WTC11 (cell line): Measurements from ENCODE around the gene MYBPH. TPM values are rescaled to one million over a fixed set of nuclear protein-coding genes. Genes with fewer than 3 reads are reported as not detected.

Experiments used
- ATAC-seq: fragments of 200-7000 bp; cut with Tn5 transposase; 2 replicates; pipeline ENCODE4 v1.10.0; 2021; ENCODE audit warnings: mild to moderate bottlenecking, moderate library complexity
- CTCF ChIA-PET: fragments of 300-600 bp; sonication (Branson Sonifier 250); formaldehyde crosslinking; loops from one replicate; lab custom pipeline; 2021; ENCODE audit warnings: antibody characterized with exemption; lab: Charles Lee
- POLR2A ChIA-PET: fragments of 350-600 bp; sonication (Branson Sonifier 250); formaldehyde crosslinking; loops from one replicate; lab custom pipeline; 2021; ENCODE audit warnings: antibody characterized with exemption; lab: Charles Lee
- DNase-seq: peaks from one replicate; pipeline ENCODE4 v3.0.0; 2021; ENCODE audit warnings: low spot score
- H3K27ac Mint-ChIP-seq: 2 replicates; pipeline ENCODE4 v1.8.0; 2021; ENCODE audit warnings: mixed read lengths
- H3K27me3 Mint-ChIP-seq: 2 replicates; pipeline ENCODE4 v1.8.0; 2021; ENCODE audit warnings: low read depth, mild to moderate bottlenecking, moderate library complexity, mixed read lengths
- H3K36me3 Mint-ChIP-seq: 2 replicates; pipeline ENCODE4 v1.8.0; 2021; ENCODE audit warnings: mixed read lengths
- H3K4me1 Mint-ChIP-seq: 2 replicates; pipeline ENCODE4 v1.8.0; 2022; ENCODE audit warnings: mixed read lengths
- H3K4me3 Mint-ChIP-seq: 2 replicates; pipeline ENCODE4 v1.8.0; 2021; ENCODE audit warnings: mild to moderate bottlenecking, moderate library complexity, mixed read lengths
- H3K9me3 Mint-ChIP-seq: 2 replicates; pipeline ENCODE4 v1.8.0; 2021; ENCODE audit warnings: mixed read lengths
- AFF4 ChIP-seq: sonication (generic); formaldehyde crosslinking; IDR thresholded peaks from 2 replicates; pipeline ENCODE4 v1.8.1; 2023; ENCODE audit warnings: mild to moderate bottlenecking, missing genetic modification reagents, borderline replicate concordance
- ATF2 ChIP-seq: sonication (generic); formaldehyde crosslinking; IDR thresholded peaks from 2 replicates; pipeline ENCODE4 v1.8.1; 2022; ENCODE audit warnings: low read depth, missing genetic modification reagents, borderline replicate concordance
- CDX4 ChIP-seq: fragments of 250-450 bp; sonication (Bioruptor Pico); IDR thresholded peaks from 2 replicates; pipeline ENCODE4 v1.9.0; 2021; ENCODE audit warnings: moderate library complexity, mild to moderate bottlenecking, inconsistent platforms, borderline replicate concordance
- E2F4 ChIP-seq: sonication (generic); formaldehyde crosslinking; IDR thresholded peaks from 2 replicates; pipeline ENCODE4 v1.8.1; 2022; ENCODE audit warnings: low read depth, mild to moderate bottlenecking, moderate library complexity, missing genetic modification reagents, borderline replicate concordance
- FOXJ3 ChIP-seq: sonication (generic); formaldehyde crosslinking; IDR thresholded peaks from 2 replicates; pipeline ENCODE4 v1.9.0; 2021; ENCODE audit warnings: missing genetic modification reagents, mild to moderate bottlenecking, borderline replicate concordance
- GABPB1 ChIP-seq: sonication (generic); formaldehyde crosslinking; IDR thresholded peaks from 2 replicates; pipeline ENCODE4 v1.8.1; 2023; ENCODE audit warnings: mild to moderate bottlenecking, missing genetic modification reagents
- JUN ChIP-seq: sonication (generic); formaldehyde crosslinking; IDR thresholded peaks from 2 replicates; pipeline ENCODE4 v1.8.0; 2023; ENCODE audit warnings: mild to moderate bottlenecking, missing genetic modification reagents
- MXD4 ChIP-seq: fragments of 250-450 bp; sonication (Bioruptor Pico); IDR thresholded peaks from 2 replicates; pipeline ENCODE4 v1.8.0; 2021; ENCODE audit warnings: mild to moderate bottlenecking, moderate library complexity, borderline replicate concordance
- NR3C1 ChIP-seq: sonication (generic); formaldehyde crosslinking; conservative IDR thresholded peaks from 2 replicates; pipeline ENCODE4 v1.8.1; 2023; ENCODE audit warnings: low read depth, mild to moderate bottlenecking, missing genetic modification reagents
- RORB ChIP-seq: fragments of 250-450 bp; sonication (Bioruptor Pico); IDR thresholded peaks from 2 replicates; pipeline ENCODE4 v1.9.0; 2021; ENCODE audit warnings: mild to moderate bottlenecking
- STAT6 ChIP-seq: sonication (generic); formaldehyde crosslinking; conservative IDR thresholded peaks from 2 replicates; pipeline ENCODE4 v1.8.1; 2023; ENCODE audit warnings: mild to moderate bottlenecking, low read depth, missing genetic modification reagents, moderate library complexity
- TEAD1 ChIP-seq: sonication (generic); formaldehyde crosslinking; IDR thresholded peaks from 2 replicates; pipeline ENCODE4 v1.8.0; 2022; ENCODE audit warnings: mild to moderate bottlenecking, missing genetic modification reagents
- TEAD4 ChIP-seq: sonication (generic); formaldehyde crosslinking; IDR thresholded peaks from 2 replicates; pipeline ENCODE4 v1.8.0; 2022; ENCODE audit warnings: mild to moderate bottlenecking, missing genetic modification reagents
- USF2 ChIP-seq: sonication (generic); formaldehyde crosslinking; IDR thresholded peaks from 2 replicates; pipeline ENCODE4 v1.8.1; 2023; ENCODE audit warnings: mild to moderate bottlenecking, missing genetic modification reagents, moderate library complexity
- ZNF219 ChIP-seq: sonication (generic); formaldehyde crosslinking; IDR thresholded peaks from 2 replicates; pipeline ENCODE4 v1.8.0; 2023; ENCODE audit warnings: missing genetic modification reagents, mild to moderate bottlenecking, borderline replicate concordance
- ZSCAN18 ChIP-seq: fragments of 250-450 bp; sonication (Bioruptor Pico); IDR thresholded peaks from 2 replicates; pipeline ENCODE4 v2.1.2; 2022; ENCODE audit warnings: mild to moderate bottlenecking, moderate library complexity
- total RNA-seq: library from RNA; stranded (reverse); gene quantifications from 3 replicates; pipeline ENCODE4 v1.2.3, GENCODE V29; 2021
- TF ChIP-seq, protein P1 (sequence below): fragments of 250-450 bp; sonication (Bioruptor Pico); IDR thresholded peaks from 2 replicates; pipeline ENCODE4 v1.9.0; 2021; ENCODE audit warnings: mild to moderate bottlenecking, borderline replicate concordance

The MYBPH gene
- total RNA-seq, 1 experiment from 2014 or later: not detected

DNA sequence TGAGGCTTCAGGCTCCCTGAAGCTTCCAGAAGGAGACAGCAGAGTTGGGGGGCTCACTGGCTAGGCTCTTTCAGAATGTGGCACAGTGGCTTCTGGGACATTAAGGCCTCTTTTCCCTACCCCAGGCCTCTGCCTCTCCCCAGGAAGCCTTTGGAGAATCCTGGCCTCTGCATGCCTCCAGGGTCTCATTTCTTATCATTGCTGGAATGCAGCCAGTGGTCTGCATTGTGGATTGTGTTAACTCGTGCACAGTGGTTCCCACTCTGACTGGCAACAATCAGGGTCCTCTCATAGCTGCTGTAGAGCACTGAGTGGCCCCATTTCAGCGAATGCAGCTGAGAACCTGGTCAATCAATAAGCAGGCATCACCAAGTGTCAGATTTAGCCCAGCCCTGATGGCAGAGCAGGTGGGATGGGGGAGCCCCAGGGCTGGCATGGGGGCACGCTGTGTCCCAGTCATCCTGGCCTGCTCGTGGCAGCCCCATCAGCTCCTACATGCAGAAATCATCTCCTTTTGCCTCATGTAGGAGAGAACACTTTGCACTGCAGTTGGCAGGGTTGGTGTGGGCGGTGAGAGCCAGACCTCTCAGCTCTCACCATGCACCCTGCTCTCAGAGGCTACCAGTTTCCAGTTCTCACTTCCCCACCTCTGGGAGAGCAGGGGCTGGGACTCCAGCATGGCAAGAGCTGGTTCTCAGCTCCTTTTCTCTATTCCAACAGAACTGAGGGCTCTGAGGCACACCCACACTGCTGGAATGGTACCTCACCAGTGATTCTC lies 34.7 kb downstream of the MYBPH start (continued):
- TF ChIP-seq ATF2 (CRISPR knock-in tag) (no peak), MXD4 (CRISPR knock-in tag) (no peak), TEAD4 (CRISPR knock-in tag) (no peak), USF2 (CRISPR knock-in tag) (no peak), AFF4 (CRISPR knock-in tag) (no peak), ZNF219 (CRISPR knock-in tag) (no peak), NR3C1 (no peak), STAT6 (CRISPR knock-in tag) (no peak)
- TF ChIP-seq, all 79 proteins: peak for 0

DNA sequence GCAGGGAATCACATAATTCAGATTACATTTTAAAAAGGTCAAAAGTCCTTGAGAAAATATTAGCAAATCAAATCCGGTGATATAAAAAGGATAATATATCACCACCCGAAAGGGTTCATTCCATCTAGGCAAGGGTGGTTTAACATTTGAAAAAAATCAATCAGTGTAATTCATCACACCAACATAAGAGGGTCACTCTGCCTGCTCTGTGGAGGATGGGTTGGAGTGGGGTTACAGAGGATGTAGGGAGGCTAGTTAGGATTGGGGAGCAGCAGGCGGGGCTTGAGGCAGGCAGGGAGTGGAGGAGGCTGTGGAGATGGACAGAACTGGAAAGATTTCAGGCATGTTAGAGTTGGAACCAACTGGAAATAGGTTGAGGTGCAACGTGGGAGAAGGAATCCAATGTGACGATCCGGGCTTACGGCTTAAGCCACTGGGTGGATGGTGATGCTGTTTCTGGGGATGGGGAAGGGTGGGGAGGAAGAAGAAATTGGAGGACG lies 35.6 kb downstream of the MYBPH start:
- DNase-seq (no peak), ATAC-seq (no peak)
- Mint-ChIP-seq H3K4me1 (peaks cover 9% of the 10 kb centered on the region), H3K27ac (no peak overlapping the region), H3K9me3 (peaks cover 8% of the 10 kb centered on the region), H3K4me3 (no peak overlapping the region), H3K27me3 (no peaks in the 10 kb centered on the region; the same call in 1 of the 2 replicates), H3K36me3 (peaks cover 4% of the 10 kb centered on the region)
- CTCF ChIA-PET: interaction anchor here (1.6 to 2.1 kb wide), 3 partner anchors 12 to 127 kb away, joined by 5 to 12 read pairs (median 6); no protein-coding TSS in a partner anchor
- POLR2A ChIA-PET: no interaction called here
- TF ChIP-seq FOXJ3 (CRISPR knock-in tag) (no peak), RORB (CRISPR knock-in tag) (no peak), ZSCAN18 (CRISPR knock-in tag) (no peak), TEAD1 (no peak), E2F4 (CRISPR knock-in tag) (no peak), JUN (CRISPR knock-in tag) (no peak), CDX4 (CRISPR knock-in tag) (no peak), MXD4 (CRISPR knock-in tag) (no peak), GABPB1 (CRISPR knock-in tag) (no peak)
- TF ChIP-seq, protein P1, sequence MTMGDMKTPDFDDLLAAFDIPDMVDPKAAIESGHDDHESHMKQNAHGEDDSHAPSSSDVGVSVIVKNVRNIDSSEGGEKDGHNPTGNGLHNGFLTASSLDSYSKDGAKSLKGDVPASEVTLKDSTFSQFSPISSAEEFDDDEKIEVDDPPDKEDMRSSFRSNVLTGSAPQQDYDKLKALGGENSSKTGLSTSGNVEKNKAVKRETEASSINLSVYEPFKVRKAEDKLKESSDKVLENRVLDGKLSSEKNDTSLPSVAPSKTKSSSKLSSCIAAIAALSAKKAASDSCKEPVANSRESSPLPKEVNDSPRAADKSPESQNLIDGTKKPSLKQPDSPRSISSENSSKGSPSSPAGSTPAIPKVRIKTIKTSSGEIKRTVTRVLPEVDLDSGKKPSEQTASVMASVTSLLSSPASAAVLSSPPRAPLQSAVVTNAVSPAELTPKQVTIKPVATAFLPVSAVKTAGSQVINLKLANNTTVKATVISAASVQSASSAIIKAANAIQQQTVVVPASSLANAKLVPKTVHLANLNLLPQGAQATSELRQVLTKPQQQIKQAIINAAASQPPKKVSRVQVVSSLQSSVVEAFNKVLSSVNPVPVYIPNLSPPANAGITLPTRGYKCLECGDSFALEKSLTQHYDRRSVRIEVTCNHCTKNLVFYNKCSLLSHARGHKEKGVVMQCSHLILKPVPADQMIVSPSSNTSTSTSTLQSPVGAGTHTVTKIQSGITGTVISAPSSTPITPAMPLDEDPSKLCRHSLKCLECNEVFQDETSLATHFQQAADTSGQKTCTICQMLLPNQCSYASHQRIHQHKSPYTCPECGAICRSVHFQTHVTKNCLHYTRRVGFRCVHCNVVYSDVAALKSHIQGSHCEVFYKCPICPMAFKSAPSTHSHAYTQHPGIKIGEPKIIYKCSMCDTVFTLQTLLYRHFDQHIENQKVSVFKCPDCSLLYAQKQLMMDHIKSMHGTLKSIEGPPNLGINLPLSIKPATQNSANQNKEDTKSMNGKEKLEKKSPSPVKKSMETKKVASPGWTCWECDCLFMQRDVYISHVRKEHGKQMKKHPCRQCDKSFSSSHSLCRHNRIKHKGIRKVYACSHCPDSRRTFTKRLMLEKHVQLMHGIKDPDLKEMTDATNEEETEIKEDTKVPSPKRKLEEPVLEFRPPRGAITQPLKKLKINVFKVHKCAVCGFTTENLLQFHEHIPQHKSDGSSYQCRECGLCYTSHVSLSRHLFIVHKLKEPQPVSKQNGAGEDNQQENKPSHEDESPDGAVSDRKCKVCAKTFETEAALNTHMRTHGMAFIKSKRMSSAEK (CRISPR knock-in tag): no peak
